ENCODE data around the gene ZNF276.
"Not testable (repeated sequence)": the region's sequence is repeated elsewhere in the genome, so short reads cannot be mapped to it uniquely, and the experiment has no call there.

The ZNF276 gene

DNA sequence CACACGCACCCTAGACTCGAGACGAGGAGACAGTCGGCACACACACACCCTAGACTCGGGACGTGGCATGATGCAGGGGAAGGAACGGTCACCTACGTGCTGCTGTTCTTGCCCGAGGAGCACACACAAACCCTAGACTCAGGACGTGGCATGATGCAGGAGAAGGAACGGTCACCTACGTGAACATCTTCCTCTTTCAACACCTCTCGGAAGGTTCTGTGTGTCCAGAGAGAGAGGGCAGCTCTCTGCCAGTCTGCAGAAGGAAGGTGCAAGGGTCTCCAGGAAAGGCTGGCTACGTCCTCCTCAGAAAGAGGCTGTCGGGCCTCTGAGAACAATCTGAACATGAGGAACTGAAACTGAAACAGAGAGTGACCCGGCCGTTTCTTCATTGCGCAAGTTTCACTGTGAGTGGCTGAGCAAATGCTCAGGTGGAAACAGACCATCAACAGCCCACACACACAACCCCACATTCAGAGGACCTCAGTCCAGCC lies 43.4 kb downstream of the ZNF276 start:
- no peak for DNase-seq (ENCODE audit: low read depth, low spot score)
- TF ChIP-seq, protein P1, sequence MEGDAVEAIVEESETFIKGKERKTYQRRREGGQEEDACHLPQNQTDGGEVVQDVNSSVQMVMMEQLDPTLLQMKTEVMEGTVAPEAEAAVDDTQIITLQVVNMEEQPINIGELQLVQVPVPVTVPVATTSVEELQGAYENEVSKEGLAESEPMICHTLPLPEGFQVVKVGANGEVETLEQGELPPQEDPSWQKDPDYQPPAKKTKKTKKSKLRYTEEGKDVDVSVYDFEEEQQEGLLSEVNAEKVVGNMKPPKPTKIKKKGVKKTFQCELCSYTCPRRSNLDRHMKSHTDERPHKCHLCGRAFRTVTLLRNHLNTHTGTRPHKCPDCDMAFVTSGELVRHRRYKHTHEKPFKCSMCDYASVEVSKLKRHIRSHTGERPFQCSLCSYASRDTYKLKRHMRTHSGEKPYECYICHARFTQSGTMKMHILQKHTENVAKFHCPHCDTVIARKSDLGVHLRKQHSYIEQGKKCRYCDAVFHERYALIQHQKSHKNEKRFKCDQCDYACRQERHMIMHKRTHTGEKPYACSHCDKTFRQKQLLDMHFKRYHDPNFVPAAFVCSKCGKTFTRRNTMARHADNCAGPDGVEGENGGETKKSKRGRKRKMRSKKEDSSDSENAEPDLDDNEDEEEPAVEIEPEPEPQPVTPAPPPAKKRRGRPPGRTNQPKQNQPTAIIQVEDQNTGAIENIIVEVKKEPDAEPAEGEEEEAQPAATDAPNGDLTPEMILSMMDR (IDR thresholded peaks at IDR 0.05; ENCODE audit: low read depth, low read length): no peak
- in situ Hi-C loops (cut with HindIII; ENCODE audit: low sequenced_read_pairs): no loop called here
- H3K4me3 ChIP-seq (ENCODE audit: low read depth, low read length): no peak overlapping the region

DNA sequence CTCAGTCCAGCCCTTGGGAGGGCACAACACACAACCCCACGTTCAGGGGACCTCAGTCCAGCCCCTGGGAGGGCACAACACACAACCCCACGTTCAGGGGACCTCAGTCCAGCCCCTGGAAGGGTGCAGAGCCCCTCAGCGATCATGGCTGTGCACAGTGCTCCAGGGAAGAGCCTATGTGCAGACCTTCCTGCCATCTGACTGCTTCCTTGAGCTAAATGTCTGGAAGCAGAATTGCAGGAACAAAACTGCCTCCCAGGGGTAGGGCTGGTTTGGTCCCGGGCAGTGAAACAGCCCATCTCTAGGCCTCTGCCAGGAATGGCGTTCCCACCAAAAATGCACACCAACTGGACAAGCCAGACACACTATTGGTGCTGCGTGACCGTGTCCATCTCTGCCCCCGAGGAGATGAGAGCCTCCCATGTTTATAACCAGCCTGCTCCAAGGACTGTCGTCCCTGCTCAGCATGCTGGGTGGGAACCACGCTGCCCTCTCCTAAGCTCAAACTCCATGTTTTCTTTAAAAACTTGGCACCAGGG lies 44.0 kb downstream of the ZNF276 start:
- H3K4me3 ChIP-seq (ENCODE audit: low read depth, low read length): no peak overlapping the region
- no peak for DNase-seq (ENCODE audit: low read depth, low spot score)
- in situ Hi-C loops (cut with HindIII; ENCODE audit: low sequenced_read_pairs): no loop called here
- TF ChIP-seq, protein P1 (IDR thresholded peaks at IDR 0.05; ENCODE audit: low read depth, low read length): no peak

DNA sequence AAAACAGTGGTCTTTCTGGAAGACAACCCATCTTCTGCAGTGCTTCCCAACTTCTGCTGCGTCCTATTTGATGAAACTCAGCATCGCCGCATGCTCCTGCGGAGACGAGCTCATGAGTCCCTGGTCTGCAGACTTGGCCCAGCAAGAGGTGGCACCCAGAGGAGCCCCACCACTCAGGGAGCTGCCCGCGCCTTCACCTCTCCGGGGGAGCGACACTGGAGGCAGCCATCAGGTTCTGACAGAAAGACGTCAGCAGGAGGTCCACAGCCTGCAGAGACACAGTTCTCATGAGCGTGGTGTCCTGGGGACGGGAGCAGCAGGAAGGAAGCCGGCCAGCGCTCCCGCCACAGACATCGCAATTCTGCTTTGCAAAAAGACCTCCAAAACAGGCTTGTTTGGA lies 49.0 kb downstream of the ZNF276 start:
- TF ChIP-seq, protein P1 (IDR thresholded peaks at IDR 0.05; ENCODE audit: low read depth, low read length): no peak
- H3K4me3 ChIP-seq (ENCODE audit: low read depth, low read length): no peak overlapping the region
- in situ Hi-C loops (cut with HindIII; ENCODE audit: low sequenced_read_pairs): no loop called here

DNA sequence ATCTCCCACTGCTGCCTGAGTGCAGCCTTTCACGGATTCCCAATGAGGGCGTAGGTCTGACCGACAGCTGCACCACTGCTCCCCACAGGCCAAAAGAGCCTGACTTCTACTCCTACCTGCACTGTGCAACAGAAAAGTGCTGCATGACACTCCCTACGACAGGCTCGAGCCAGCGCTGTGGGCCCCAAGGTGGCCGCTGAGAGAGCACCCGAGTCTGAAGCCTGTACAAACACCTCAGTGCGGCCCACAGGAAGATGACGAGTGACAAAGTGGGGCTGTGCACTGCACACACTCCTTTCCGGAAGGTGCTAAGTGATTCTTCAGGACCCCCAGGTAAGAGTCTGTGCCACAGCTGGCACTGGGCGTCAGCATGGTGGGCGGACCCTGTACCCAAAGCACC lies 53.9 kb downstream of the ZNF276 start:
- no peak for DNase-seq (ENCODE audit: low read depth, low spot score)
- in situ Hi-C loops (cut with HindIII; ENCODE audit: low sequenced_read_pairs): no loop called here
- H3K4me3 ChIP-seq (ENCODE audit: low read depth, low read length): no peak overlapping the region
- TF ChIP-seq, protein P1 (IDR thresholded peaks at IDR 0.05; ENCODE audit: low read depth, low read length): no peak

More for the DNA sequence above, 49.0 kb downstream of the ZNF276 start:
- DNase-seq (ENCODE audit: low read depth, low spot score): no peak

DNA sequence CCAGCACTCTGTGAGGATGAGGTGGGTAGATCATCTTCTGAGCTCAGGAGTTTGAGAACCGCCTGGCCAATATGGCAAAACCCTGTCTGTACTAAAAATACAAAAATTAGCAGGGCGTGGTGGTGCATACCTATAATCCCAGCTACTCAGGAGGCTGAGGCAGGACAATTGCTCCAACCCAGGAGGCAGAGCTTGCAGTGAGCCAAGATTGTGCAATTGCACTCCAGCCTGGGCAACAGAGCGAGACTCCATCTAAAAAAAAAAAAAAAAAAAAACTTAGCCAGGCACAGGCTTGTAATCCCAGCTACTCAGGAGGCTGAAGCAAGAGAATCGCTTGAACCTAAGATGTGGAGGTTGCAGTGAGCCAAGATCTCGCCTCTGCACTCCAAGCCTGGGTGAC lies 56.9 kb downstream of the ZNF276 start:
- in situ Hi-C loops (cut with HindIII; ENCODE audit: low sequenced_read_pairs); DNase-seq (ENCODE audit: low read depth, low spot score); H3K4me3 ChIP-seq (ENCODE audit: low read depth, low read length): not testable (repeated sequence)

DNA sequence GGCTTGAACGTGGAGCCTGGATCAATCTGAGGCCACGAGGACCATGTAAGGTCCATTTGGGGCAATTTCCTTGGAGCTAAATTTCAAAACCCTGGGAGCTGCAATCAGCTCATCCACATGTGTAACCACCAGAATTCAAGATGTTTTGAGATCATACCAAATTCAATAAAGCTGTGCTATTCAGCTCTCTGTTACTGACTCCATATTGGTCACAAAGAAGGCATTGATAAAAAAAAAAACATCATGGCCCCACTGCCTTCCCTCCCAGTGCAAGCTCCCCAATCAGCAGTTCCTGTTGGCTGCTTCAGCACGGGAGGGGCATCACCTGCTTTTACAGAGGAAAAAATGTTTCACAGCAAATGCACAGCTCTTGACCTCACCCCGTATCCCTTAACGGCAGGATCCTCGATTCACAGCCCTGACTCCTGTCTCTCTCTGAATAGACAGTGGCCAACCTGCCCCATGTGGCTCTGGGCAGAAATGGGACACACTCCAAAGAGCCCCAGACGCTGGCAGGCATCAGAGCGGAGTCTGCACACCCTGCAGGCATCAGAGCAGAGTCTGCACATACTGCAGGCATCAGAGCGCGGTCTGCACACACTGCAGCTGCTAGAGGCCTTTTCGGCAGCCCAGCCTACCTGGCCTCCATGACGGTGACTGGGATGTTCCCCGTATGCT lies 58.0 kb downstream of the ZNF276 start:
- TF ChIP-seq, protein P1 (IDR thresholded peaks at IDR 0.05; ENCODE audit: low read depth, low read length): no peak

DNA sequence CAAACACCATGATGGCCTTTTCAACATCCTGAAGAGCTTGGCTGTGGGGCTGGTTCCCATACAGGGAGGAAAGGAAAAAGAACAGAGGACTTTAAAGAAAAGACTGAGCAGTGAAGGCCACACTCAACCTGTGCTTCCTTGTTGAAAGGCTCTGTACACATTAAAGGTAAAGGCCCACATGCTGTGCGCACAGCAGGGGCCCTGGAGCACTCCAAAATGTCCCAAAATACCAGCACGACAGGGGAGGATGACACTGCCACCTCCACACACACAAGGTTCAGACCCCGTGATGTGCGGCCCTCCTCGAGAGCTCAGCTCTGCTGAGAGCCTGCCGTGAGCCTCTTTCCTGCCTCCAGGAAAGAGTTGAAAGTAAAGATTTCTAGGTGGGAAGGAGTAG lies 58.6 kb downstream of the ZNF276 start:
- in situ Hi-C loops (cut with HindIII; ENCODE audit: low sequenced_read_pairs): no loop called here
- DNase-seq (ENCODE audit: low read depth, low spot score): no peak
- no peak overlapping the region for H3K4me3 ChIP-seq (ENCODE audit: low read depth, low read length)
- TF ChIP-seq, protein P1 (IDR thresholded peaks at IDR 0.05; ENCODE audit: low read depth, low read length): no peak

More for the DNA sequence above, 58.0 kb downstream of the ZNF276 start:
- DNase-seq (ENCODE audit: low read depth, low spot score): no peak
- in situ Hi-C loops (cut with HindIII; ENCODE audit: low sequenced_read_pairs): no loop called here
- H3K4me3 ChIP-seq (ENCODE audit: low read depth, low read length): no peak overlapping the region

Data from astrocyte of the spinal cord (primary cell).